COR-L47 (cell line): Measurements from ENCODE around the gene NSFL1C.
"Not testable (repeated sequence)": the region's sequence is repeated elsewhere in the genome, so short reads cannot be mapped to it uniquely, and the experiment has no call there.

Experiments used
- DNase-seq: peaks from one replicate; lab custom pipeline; 2025; lab: John Stamatoyannopoulos, UW

NSFL1C gene

DNA sequence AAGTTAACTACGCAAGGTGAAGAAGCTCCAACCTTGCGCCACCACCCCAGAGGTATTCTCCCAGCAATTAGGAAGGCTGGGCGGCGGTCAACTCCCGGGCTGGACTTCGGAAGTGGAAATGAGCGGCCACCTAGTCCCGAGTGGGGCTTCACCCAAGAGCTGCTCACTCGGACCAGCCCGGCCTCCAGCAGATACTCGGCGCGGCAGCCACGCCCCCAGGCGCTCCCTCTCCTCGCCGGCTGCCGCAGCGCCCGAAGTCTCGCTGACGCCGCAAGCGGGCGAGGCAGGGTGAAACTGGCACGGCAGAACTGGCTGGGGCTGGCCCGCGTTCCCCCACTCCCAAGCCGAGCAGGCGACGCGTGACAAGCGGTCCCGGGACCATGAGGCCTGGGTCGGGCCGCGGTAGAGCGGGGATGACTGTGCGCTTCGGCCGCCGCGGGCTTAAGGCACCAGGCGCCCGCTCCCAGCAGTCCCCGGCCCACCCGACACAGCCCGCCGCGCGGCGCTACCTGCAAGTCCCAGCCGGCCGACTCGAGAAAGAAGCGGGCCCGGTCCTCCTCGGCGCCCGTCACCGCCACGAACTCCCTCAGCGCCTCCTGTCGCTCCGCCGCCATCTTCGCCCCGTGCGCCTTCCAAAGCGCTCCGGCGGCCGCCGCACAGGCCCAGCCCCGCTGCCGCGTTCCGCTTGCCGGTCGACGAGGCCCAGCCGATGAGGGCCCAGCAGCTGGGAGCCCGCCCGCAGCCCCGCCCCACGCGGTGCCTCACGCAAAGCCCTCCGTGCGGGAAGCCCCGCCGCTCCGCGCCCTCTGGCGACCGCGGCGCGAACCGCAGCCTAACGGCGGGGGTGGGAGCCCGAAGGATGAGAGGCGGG, at the start of gene NSFL1C:
Gene NSFL1C, minus strand, starts transcription at position 639 of the 871 bp plus-strand sequence. Its CDS starts 25 bp downstream, at position 614.
- DNase-seq, result peak; percentile 90

DNA sequence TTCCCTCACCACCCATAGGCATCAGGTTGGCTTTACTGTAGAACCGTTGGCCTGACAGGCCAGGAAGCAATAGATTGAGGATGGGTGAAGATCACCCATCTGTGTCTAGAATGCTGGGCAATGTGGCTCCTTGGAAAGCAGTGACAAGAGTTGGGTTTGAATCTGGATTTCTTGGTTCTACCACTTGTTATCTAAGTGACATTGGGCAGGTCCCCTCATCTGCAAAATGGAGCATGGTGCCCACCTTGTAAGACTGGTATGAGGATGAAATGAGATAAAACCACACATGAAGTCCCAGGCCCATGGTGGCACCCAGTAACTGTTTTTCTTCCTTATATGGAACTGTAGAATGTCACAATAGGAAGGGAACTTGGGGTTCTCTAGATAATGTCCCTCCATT, 47.2 kb upstream of the NSFL1C start:
- no peak for DNase-seq

DNA sequence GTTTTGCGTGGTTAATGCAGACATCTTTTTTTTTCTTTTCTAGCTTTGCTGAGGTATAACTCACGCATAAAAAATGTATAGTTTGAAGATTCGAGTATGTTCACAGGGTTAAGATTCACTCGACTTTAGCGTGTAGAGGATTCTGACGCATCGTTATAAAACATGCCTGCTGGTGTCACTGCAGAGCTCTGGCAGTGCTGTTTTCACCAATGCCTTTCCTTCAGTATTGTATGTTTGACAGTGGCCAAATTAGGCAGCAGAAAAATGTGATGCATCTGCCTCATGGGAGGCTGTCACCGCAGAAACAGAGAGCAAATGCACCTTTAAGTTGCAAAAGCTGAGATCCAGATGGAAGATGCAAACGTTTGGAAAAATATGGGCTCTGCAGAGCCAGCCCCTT, 42.6 kb upstream of the NSFL1C start:
- no peak for DNase-seq

DNA sequence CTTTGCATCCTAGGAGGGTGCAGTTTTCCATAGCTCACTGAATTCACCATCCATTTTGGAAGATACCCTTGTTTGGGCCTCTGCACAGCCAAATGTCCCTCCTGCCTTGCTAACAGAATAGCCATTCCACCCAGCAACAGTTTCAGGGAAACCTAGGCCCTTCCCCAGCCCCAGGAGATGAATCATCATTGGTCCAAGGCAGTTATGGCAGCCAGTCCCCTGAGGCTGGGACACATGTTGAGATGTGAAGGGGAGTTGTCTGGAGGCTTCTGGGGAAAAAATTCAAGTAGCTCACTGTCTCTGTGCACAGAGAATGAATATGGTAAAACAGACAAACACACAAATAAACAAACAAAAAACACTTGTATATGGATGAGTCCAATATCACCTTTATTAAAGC, 41.9 kb upstream of the NSFL1C start:
- no peak for DNase-seq

DNA sequence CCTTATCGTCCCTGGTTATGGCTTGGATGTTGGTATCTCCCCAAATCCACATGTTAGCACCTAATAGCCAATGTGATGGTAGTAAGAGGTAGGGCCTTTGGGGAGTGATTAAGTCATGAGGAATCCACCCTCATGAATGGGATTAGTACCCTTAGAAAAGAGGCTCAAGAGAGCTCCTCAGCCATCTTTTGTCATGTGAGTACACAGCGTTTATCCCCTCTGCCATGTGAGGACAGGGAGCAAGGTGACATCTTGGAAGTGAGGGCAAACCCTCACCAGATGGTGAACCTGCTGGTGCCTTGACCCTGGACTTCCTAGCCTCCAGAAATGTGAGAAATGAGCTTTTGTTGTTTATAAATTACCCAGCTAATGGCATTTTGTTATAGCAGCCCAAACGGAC, 40.6 kb upstream of the NSFL1C start:
- DNase-seq, result no peak

DNA sequence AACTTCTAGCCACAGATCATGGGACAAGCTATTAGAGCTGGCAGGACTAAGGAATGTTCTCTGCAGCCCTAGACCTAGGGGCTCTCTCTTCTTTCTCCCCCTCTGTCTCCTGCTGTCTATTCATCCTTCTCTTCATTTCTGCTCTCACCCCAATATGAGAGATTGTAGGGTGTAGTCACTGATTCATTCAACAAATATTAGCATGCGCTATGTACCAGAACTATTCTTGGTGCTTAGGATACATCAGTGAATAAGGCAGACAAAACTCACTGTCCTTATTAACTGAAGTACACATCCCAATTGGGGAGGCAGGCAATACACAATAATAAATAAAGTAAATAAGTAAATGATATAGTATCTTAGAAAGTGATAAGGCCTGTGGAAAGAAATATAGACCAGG, 39.2 kb upstream of the NSFL1C start:
- no peak for DNase-seq

DNA sequence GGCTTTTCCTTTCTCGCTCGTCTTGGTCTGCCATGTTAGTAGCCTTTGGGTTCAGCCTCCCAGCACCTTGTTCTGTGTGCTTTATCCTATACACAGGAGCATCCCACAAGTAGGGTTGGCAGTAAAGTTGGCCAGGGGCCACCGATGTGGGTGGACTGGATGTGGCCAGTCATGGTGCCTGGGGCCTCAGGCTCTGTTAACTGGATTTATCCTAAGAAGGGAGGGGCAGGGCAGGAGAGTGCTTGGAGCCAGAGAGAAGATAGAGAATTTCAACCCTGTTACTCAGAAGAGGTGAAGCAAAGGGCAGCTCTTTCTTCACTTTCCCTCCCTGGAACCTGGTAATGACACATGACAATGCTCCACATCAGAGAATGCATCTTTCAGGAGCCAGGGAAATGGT, 38.7 kb upstream of the NSFL1C start:
- DNase-seq, result no peak

DNA sequence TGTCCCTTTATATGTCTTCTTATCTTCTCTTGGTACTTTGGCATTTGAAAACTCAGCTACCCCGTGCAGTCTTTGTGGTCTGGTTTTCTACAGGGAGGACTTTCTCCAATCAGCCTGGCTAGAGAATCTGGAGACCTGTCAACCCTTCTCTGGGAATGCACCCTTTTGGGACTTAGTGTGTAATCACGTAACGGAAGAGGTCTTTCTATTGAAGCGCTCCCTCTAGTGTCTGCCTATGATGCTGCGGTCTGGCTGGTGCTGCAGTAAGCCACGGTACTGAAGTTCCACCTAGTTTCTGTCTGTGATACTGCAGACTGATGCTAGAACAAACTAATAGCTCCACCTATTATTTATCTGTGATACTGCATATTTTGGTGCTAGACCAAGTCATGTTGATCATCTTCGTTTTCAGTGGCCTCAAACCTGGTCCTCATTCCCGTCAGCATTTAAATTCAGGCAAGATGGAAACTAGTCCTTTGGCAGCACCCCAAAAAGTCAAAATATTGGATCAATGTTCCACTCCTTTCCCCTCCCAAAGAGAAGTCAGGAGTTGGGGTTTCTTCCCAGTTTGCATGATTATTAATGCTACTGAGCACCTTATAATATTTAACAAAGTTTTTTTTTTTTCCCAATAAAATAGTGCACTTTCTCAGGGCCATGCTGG, 37.0 kb upstream of the NSFL1C start:
- peak; percentile 78 for DNase-seq

DNA sequence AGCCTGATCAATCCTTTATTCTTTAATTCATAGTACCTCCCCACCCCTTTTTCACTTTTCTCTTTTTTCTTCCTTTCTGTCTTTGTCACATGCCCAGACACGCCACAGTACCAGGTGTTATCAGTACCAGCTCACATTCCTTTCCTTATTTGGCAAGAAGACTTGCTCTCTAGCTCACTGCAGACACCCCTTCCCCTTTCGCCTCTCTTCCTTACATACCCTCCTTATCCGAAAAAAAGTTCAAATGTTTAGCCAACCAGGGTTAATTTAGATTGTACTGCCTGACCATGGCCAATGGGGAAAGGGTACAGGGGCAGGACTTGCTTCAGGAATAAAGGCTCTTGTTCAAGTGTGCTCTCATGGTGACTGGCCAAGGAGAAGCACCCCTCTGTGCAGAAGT, 33.8 kb upstream of the NSFL1C start:
- no peak for DNase-seq

DNA sequence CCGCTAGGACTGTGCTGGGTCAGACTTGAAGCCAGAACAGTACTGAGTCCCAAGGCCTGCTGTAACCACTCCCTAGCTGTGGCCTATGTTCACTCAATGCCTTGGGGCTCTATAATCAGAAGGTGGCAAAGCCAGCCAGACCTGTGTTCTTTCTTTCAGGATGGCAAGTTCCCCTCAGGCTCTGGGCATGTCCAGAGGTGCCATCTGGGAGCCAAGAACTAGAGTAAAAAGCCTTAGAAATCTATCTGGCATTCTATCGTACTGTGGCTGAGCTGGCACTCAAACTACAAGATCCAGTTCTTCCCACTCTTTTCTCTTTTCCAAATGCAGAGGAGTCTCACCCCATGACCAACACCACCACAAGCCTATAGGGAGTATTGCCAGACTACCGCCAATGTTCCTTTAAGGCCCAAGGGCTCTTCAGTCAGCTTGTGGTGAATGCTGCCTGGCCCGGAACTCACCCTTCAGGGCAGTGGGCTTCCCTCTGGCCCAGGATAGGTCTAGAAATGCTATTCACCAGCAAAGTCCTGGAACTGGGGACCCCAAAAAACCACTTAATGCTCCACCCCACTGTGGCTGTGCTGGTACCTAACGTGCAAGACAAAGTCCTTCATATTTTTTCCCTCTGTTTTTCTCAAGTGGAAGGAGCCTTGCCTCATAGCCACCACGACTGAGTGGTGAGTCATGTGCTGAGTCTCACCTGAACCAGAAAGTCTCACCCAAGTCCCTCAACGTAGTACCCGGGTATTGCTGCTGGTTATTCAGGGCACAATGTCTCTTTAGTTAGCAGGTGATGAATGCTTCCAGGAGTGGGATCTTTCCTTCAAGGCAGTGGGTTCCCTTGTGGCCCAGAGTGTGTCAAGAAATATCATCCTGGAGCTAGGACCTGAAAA, 33.1 kb upstream of the NSFL1C start:
- DNase-seq, result no peak

DNA sequence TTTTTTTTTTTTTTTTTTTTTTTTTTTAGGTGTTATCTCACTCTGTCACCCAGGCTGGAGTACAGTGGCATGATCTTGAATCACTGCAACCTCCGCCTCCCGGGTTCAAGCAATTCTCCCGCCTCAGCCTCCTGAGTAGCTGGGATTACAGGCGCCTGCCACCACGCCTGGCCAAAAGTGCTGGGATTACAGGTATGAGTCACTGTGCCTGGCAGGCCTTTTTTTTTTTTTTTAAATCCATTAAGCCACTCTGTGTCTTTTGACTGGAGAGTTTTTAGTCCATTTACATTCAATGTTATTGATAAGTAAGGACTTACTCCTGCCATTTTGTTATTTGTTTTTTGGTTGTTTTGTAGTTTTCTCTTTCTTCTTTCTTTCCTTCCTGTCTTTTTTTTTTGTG, 30.7 kb upstream of the NSFL1C start:
- not testable (repeated sequence) for DNase-seq

DNA sequence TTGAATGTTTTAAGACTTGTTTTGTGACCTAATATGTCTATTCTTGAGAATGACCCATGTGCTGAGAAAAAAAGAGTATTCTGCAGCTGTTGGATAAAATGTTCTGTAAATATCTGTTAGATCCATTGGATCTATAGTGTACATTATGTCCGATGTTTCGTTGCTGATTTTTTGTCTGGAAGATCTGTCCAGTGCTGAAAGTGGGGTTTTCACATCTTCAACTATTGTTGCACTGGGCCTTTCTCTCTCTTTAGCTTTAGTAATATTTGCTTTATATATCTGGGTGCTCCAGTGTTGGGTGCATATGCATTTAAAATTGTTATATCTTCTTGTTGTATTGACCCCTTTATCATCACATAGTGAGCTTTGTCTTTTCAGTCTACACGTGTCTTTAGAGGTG, 30.3 kb upstream of the NSFL1C start:
- DNase-seq, result no peak

DNA sequence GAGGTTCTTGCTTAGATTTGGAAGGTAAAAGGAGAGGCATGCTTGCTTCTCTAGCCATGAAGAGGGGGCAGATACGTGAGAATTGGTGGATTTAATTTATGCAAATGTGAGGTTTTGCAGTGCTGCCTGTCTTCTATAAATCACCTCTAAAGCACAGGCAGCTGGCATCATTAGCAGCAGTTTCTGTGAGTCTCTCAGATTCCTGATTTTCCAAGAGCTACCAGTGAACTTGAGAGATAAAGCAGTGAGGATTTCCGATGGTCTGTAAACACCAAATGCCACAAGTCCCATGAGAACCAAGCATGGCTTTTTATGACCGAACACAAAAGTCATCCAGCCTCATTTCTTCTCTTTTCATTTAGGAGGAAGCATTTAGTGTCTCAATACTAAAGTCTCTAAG, 27.8 kb upstream of the NSFL1C start:
- no peak for DNase-seq

DNA sequence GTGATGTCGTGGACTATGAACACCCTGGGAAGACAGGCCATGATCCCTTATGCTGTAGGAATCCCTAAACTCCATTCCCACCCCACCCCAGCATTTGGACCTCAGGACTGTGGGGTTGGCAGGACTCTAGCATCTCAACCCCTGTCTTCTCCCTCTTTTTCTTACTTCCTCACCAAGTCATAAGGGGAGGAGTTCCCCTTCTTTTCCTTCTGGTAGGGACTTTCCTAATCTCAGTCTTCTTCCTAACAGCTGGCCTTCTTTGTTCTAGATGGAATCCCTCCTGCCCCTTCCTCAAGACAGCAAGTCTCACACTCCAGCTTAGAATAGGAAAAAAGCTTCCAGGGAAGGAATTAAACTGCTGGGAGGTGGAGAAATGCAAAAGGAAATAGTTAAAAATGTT, 26.9 kb upstream of the NSFL1C start:
- DNase-seq, result no peak

DNA sequence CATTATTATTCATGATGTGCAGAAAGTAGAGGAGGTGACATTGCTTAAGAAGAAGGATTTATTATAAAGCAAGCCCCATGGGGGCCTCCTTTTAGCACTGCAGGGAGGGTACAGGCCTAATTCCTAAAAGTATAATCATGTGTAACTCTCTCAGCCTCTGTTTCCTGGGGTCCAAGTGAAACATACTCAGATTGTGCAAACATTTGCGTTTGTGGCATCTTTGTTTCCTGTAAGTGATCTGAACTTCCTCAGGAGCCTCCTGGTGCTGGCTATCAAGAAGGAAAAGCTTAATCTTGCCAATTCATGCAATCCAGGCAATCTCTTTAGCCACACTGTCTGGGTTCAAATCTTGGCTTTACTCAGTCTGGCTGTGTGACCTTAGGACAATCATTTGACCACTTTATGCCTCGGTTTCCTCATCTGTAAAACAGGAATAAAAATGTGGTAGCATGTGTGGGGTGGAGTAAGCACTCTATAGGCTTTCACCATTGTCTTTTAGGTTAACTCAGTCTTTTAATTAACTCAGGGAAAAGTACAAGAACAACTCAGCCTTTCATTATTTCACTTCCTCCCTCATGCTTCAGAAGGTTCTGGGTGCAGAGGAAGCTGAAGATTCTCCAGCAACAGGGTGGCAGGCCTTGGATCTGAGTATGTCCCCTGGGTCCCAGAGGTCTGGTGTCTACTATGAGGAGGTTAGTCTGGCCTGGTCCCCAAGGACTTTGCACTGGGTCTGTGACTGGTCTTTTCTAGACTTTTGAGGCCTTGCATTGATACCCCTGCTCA, 25.4 kb upstream of the NSFL1C start:
- no peak for DNase-seq

DNA sequence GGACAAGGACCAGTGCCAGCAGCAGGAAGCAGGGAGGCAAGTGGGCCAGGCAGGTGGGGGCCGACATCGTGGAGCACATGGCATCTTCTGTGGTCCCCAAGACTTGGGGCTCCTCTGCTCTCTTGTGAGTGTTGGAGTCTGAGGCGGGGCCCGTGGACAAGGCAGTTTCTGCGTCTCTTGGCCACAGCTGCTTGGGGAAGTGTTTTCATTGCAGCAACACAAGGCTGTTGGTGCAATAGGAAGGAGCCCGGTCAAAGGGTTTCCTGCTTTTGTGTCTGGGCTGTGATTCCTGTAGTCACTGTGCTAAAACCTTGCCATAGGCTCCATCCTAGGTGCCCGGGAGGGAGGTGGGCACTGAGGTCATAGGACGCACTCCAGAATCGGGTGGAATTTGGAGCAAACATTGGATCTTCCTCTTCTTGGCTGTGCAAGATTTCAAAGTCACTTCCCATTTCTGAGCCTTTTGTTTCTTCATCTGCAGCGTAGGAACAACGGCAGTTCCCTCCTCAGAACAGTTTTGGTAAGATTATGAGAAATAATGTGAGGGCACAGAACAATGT, 24.7 kb upstream of the NSFL1C start, which contains the start of gene SIRPB2:
Gene SIRPB2, minus strand, starts transcription at position 140 of the 560 bp plus-strand sequence. Its CDS starts 61 bp downstream, at position 79.
- no peak for DNase-seq

DNA sequence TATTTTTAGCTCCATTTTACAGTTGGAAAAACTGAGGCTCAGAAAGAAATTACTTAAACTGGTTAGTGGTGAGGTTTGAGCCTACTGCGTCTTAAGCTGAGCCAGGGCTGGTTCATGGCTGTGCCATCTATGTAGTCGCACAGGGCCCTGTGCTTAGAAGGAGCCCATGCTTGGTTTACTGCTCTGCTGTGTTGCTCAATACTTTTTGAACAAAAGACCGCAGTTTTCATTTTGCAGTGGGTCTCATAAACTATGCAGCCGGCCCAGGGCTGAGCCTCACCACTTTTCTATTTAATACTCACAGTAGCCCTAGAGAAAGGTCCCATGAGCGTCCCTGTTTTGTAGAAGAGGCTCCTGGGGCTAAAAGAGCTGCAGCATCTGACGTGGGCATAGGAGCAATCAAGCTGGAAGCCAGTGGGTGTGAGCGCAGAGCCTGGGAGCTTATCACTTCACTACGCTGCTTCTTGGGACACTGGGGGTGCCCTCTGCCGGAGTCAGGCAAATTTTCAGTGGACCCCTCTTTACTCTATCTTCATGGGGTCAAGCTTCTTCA, 24.1 kb upstream of the NSFL1C start:
- DNase-seq, result no peak

DNA sequence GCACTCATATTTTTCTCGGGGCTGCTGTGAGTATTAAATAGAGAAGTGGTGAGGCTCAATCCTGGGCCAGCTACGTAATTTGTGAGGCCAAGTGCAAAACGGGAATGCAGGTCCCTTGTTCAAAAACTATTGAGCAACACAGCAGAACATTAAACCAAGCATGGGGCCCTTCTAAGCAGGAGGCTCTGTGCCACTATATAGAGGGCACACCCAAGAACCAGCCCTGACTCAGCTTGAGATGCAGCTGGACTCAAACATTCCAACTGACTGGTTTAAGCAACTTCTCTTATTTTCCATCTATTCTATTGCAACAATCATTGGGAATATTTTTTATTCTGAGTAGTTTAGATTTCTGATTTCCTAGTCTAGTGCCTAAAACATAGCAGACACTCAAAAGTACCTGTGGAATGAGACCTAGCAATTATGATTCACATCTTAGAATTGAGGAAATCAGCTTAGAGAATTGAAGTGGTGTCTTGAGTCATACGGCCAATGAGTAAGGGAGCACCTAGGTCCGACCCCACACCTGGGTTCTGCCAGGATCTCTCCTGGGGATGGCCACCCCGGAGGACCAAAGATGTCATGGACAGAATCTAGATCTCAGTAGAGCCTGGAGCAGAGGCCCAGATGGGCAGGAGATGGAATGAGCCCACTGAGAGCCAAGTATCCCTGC, 23.3 kb upstream of the NSFL1C start:
- no peak for DNase-seq

DNA sequence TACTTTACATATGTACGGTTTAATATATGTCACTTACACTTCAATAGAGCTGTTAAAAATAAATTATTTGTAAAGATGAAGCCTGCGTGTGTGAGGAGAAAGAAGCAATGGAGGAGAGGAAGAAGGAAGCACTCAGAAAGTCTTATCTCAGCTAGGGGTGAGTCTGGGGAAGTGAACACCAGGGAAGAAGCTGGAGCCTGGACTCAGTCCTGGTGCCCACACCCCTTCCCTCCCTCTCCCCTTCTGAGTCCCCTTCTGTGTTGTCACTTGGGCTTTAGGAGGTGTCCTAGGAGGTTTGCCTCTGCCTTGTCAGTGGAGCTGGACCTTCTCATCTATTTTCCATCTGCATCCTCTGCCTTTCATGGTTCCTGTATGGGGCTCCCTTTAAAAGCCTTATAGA, 22.7 kb upstream of the NSFL1C start:
- DNase-seq, result no peak

DNA sequence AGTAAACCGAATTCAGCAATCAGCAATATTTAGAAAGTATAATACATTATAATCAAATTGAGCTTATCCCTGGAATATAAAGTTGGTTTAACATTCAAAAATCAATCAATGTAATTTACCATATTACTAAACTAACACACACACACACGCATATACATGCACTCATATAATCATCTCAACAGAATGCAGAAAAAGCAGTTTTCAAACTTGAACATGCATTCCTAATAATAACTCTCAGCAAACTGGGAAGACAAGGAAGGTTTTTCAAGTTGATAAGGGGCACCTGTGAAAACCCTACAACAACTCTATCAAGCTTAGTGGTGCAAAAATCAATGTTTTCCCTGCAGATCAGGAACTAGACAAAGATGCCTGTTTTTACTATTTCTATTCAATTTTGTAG, 19.9 kb upstream of the NSFL1C start:
- no peak for DNase-seq
